T-helper 17 cell (primary cell): ENCODE measurements around the gene PTPRN2. TPM values are rescaled to one million over a fixed set of nuclear protein-coding genes. Genes with fewer than 3 reads are reported as not detected.
"Not testable (repeated sequence)": the region's sequence is repeated elsewhere in the genome, so short reads cannot be mapped to it uniquely, and the experiment has no call there.

Experiments used
- ATAC-seq: fragments of 150-1000 bp; cut with Tn5 transposase; 2 replicates; pipeline ENCODE4 v1.10.0; 2021; ENCODE audit warnings: mild to moderate bottlenecking, moderate library complexity
- DNase-seq, 3 donors: peaks; one replicate each; pipeline versions ENCODE4 v3.0.0 to v3.0.0-alpha.2; 2020 to 2021
- H3K9me3 ChIP-seq: one replicate; pipeline ENCODE4 v1.7.0; 2013; ENCODE audit warnings: low read length, mild to moderate bottlenecking; ENCODE audit not compliant: control insufficient read depth, poor library complexity, severe bottlenecking
- H3K27ac Mint-ChIP-seq: one replicate; pipeline ENCODE4 v1.8.0; 2022; ENCODE audit warnings: mild to moderate bottlenecking, moderate library complexity, mixed read lengths
- H3K27me3 Mint-ChIP-seq: one replicate; pipeline ENCODE4 v1.8.0; 2022; ENCODE audit warnings: mixed read lengths
- H3K36me3 Mint-ChIP-seq: one replicate; pipeline ENCODE4 v1.8.0; 2022; ENCODE audit warnings: low read depth, mixed read lengths
- H3K4me1 Mint-ChIP-seq: one replicate; pipeline ENCODE4 v1.8.0; 2022; ENCODE audit warnings: mild to moderate bottlenecking, mixed read lengths
- H3K4me3 Mint-ChIP-seq: one replicate; pipeline ENCODE4 v1.8.0; 2022; ENCODE audit warnings: mild to moderate bottlenecking, moderate library complexity, mixed read lengths
- total RNA-seq, 4 donors: library from RNA in 2 of 4; stranded (reverse) in 2 of 4; gene quantifications; one replicate each; pipeline ENCODE4 v1.2.3 and lab custom pipeline; 2022 to 2026

PTPRN2 gene
- total RNA-seq, 2 donors from 2014 or later: 0.42 to 0.57 TPM

DNA sequence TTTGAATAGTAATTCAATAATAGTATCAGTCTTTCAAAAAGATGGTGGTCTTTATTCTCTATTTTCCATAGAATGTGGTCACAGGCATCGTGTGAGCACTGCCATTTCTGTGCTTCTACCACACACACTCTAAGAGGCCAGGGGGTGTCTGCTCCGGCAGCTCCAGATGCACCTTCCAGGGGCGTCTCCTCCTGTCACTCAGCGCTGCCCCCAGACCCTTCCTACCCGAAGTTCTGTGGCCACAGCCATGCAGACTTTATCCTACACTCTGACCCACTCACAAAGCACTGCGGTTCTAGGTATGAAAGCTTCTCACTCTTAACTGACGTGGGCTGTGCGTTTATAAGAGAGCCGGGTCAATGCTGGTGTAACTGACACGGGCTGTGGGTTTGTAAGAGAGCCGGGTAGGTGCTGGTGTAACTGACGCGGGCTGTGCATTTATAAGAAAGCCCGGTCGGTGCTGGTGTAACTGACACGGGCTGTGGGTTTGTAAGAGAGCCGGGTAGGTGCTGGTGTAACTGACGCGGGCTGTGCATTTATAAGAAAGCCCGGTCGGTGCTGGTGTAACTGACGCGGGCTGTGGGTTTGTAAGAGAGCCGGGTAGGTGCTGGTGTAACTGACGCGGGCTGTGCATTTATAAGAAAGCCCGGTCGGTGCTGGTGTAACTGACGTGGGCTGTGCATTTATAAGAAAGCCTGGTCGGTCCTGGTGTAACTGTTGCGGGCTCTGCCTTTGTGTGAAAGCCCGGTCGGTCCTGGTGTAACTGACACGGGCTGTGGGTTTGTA lies 886.0 kb downstream of the PTPRN2 start:
- H3K9me3 ChIP-seq, DNase-seq, H3K4me1 Mint-ChIP-seq, ATAC-seq, H3K4me3 Mint-ChIP-seq, H3K27ac Mint-ChIP-seq, H3K36me3 Mint-ChIP-seq: not testable (repeated sequence)
- H3K27me3 Mint-ChIP-seq: peaks cover 60% of the 10 kb centered on the region

DNA sequence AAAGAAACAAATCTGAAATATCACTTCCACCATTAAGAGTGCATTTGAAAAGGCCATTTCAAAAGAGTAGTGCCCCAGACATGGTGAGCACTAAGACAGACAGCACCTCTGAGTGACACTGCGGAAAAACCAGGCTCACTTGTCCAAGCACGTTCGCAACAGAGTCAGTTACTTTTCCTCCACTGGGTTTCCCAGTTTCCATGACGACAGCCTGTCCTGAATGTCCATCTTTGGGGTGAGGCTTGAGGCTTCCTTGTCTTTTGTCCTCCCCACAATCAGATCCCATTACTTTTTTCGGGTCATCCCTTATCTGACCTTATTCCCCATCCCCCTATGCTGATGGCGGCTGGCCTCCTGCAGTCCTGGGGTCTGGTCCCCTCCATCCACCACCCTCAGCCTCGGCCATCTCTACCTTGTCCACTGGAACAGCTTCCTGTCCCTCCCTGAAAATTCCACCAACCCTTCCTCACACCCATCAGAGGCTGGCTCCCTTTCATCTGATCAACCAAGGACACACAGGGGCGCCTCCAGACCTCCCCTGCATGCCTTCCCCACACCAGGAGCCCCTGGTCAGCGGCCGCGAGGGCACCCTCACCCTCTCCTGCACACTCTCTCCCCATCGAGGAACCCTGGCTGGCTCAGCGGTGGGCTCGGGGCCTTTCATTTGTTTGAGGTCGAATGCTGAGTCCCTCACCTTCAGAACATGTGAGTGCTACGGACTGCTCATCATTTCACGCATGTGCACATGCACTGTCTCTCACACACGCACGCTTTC lies 887.2 kb downstream of the PTPRN2 start:
- Mint-ChIP-seq H3K27me3 (peaks cover 49% of the 10 kb centered on the region), H3K36me3 (no peaks in the 10 kb centered on the region), H3K4me3 (no peak overlapping the region), H3K4me1 (no peaks in the 10 kb centered on the region), H3K27ac (no peak overlapping the region)
- DNase-seq: no peak
- H3K9me3 ChIP-seq: no peaks in the 10 kb centered on the region
- ATAC-seq: no peak

DNA sequence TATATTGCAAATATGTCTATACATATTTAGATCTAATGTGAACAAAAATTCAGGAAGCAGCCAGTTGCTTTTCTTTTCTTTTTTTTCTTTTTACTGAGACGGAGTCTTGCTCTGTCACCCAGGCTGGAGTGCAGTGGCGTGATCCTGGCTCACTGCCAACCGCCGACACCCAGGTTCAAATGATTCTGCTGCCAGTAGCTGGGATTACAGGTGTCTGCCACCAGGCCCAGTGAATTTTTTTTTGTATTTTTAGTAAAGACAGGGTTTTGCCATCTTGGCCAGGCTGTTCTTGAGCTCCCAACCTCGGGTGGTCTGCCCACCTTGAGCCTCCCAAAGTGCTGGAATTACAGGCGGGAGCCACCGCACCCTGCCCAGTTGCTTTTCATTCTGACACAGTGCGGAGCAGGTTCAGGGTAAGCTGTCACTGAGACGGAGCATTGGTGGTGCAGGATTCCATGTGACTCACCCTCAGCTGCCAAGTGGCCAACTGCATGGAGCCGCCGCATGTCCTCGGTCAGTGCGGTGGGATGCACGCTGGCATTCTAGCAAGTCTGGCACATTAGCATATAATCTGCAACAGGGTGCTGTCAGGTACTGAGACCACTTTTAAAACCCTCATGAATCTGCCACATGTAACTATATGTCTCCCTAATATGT lies 888.1 kb downstream of the PTPRN2 start:
- H3K9me3 ChIP-seq: no peaks in the 10 kb centered on the region
- H3K27me3 Mint-ChIP-seq: peaks cover 48% of the 10 kb centered on the region
- H3K4me1 Mint-ChIP-seq: no peaks in the 10 kb centered on the region
- H3K27ac Mint-ChIP-seq: no peak overlapping the region
- H3K4me3 Mint-ChIP-seq: no peak overlapping the region
- ATAC-seq (no peak), DNase-seq (no peak)
- no peaks in the 10 kb centered on the region for H3K36me3 Mint-ChIP-seq

- H3K27ac Mint-ChIP-seq, H3K4me1 Mint-ChIP-seq, DNase-seq, H3K4me3 Mint-ChIP-seq, H3K36me3 Mint-ChIP-seq, H3K9me3 ChIP-seq, ATAC-seq: not testable (repeated sequence)
- H3K27me3 Mint-ChIP-seq: peaks cover 34% of the 10 kb centered on the region
Observed at GRCh38 chr7:157697287-157697686, 890.3 kb downstream of the PTPRN2 start.

- H3K27ac Mint-ChIP-seq, ATAC-seq, H3K9me3 ChIP-seq, DNase-seq, H3K4me3 Mint-ChIP-seq, H3K36me3 Mint-ChIP-seq, H3K4me1 Mint-ChIP-seq: not testable (repeated sequence)
- H3K27me3 Mint-ChIP-seq: peaks cover 25% of the 10 kb centered on the region
Observed at GRCh38 chr7:157695609-157696008, 892.0 kb downstream of the PTPRN2 start.

DNA sequence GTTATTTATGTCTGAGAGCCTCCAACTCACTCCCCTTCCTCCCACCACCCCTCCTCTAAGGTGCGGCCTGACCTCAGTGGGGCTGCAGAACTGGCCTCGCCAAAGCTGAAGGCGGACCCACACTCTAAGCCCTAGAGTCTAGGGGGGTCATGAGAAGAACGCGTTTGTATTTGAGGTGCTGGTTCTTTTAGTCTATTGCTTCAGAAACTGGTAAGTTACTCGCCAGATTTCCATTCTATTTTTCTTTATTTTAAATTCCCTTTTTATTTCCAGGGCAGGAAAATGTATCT lies 893.3 kb downstream of the PTPRN2 start:
- no peak for DNase-seq
- no peaks in the 10 kb centered on the region for H3K9me3 ChIP-seq

DNA sequence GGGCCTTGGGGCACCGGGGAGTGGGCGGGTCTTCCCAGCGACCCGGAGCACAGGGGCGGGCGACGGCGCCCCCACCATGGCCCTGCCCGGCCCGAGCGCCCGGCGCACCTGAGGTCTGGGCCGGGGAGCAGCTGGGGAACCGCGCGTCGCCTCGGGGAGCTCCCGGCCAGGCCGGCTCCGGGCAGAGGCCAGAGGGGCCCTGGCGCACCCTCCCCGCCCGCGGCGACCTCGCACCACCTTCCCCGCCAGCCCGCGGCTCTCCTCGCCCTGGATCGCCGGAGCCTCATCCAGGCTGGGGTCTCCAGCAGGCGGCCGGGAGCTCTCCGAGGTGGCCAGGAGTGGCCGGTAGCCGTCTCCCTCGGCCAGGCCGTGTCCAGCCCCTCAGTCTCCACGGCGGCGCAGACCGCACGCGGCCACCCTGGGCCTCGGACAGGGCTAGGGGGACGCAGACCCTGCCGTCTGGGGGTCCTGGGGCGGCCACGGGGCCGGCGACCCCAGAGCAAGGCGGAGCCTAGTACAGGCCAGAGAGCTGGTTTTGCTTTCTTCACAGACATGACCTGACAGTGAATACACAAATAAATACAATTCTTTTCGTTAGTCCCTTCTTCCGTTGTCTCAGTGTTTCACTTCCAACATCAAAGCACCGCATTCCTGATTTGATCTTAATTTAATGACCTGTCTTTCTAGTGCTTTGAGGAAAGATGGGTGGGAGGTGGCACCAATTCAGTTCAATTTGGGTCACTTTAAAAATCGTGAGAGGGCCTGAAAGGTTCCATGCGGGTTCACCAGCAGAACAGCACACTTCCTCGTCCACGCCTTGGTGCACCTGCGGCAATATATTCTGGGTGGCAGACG lies 893.9 kb downstream of the PTPRN2 start:
- peaks cover 11% of the 10 kb centered on the region for H3K27me3 Mint-ChIP-seq
- peak overlapping the region; percentile 57 for H3K4me3 Mint-ChIP-seq
- no peak for DNase-seq
- no peaks in the 10 kb centered on the region for H3K36me3 Mint-ChIP-seq
- peaks cover 10% of the 10 kb centered on the region for H3K4me1 Mint-ChIP-seq
- no peaks in the 10 kb centered on the region for H3K9me3 ChIP-seq
- no peak overlapping the region for H3K27ac Mint-ChIP-seq
- ATAC-seq: no peak

More for the DNA sequence above, 893.3 kb downstream of the PTPRN2 start:
- no peak for ATAC-seq
- Mint-ChIP-seq H3K27me3 (peaks cover 12% of the 10 kb centered on the region), H3K4me1 (peaks cover 10% of the 10 kb centered on the region), H3K36me3 (no peaks in the 10 kb centered on the region), H3K4me3 (peak overlapping the region; percentile 57), H3K27ac (no peak overlapping the region)

DNA sequence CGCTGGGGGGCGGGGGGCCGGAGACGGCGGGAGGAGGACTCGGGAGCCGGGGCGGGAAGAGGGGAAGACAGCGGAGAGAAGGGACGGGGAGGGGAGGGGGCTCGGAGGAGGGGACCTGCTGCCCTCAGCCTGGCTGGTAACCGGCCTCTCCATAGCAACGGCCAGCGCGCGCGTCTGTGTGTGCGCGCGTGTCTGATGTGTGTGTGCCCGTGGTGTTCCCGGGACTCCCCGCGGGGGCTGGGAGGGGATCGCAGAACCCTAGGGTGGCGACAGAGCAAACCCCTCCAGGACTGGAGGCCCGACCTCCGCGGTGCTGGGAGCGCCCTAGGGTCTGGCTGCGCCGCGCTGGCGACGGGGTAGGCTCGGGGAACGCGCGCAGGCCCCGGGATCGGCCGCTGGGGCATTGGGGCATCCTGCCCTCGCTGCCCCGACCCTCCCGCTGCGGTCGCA lies 894.5 kb downstream of the PTPRN2 start:
- peaks cover 17% of the 10 kb centered on the region for H3K27me3 Mint-ChIP-seq
- H3K36me3 Mint-ChIP-seq: no peaks in the 10 kb centered on the region
- no peak overlapping the region for H3K4me3 Mint-ChIP-seq
- DNase-seq (no peak), ATAC-seq (no peak)
- no peaks in the 10 kb centered on the region for H3K9me3 ChIP-seq
- H3K4me1 Mint-ChIP-seq: peaks cover 10% of the 10 kb centered on the region
- H3K27ac Mint-ChIP-seq: no peak overlapping the region

DNA sequence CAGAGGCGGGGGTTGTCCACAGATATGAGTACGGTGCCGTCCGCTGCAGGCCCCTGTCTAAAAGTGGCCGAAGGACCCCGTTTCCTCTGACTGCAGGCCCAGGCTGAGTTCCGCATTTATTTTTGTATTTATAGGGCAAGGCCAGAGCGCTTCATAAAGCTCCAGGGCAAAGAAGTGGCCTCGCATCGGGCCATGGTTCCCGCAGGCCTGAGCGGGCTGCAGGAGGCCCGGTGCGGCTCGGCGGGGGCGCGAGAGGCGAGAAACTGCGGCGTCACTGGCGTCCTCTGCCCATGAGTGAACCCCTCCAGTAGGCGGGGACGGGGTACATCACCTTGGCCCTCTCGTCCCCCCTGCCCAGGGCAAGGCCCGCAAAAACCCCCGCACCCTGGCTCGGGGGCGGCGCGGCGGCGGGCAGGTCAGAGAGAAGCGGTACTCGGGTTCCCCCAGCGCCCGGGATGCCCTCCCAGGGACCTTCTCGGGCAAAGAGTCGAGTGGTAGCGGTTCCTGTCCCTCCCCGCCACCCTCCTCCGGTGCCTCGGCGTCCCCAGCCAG lies 895.1 kb downstream of the PTPRN2 start:
- peaks cover 23% of the 10 kb centered on the region for H3K27me3 Mint-ChIP-seq
- ATAC-seq (no peak), DNase-seq (no peak)
- H3K9me3 ChIP-seq: no peaks in the 10 kb centered on the region
- no peak overlapping the region for H3K27ac Mint-ChIP-seq
- H3K4me1 Mint-ChIP-seq: peaks cover 10% of the 10 kb centered on the region
- peak overlapping the region; percentile 58 for H3K4me3 Mint-ChIP-seq
- no peaks in the 10 kb centered on the region for H3K36me3 Mint-ChIP-seq

- peak overlapping the region; percentile 77 for H3K4me3 Mint-ChIP-seq
- H3K4me1 Mint-ChIP-seq: peaks cover 10% of the 10 kb centered on the region
- peaks cover 28% of the 10 kb centered on the region for H3K27me3 Mint-ChIP-seq
- no peaks in the 10 kb centered on the region for H3K36me3 Mint-ChIP-seq
- H3K27ac Mint-ChIP-seq: no peak overlapping the region
- DNase-seq (no peak), ATAC-seq (no peak)
- H3K9me3 ChIP-seq: no peaks in the 10 kb centered on the region
Observed at GRCh38 chr7:157691586-157692459, 895.8 kb downstream of the PTPRN2 start.

- H3K4me3 Mint-ChIP-seq: peak overlapping the region; percentile 77
- no peaks in the 10 kb centered on the region for H3K36me3 Mint-ChIP-seq
- DNase-seq (no peak), ATAC-seq (peak; percentile 33)
- H3K9me3 ChIP-seq: no peaks in the 10 kb centered on the region
- H3K27ac Mint-ChIP-seq: no peak overlapping the region
- peaks cover 14% of the 10 kb centered on the region for H3K4me1 Mint-ChIP-seq
- H3K27me3 Mint-ChIP-seq: peaks cover 35% of the 10 kb centered on the region
Observed at GRCh38 chr7:157690833-157691585, 896.6 kb downstream of the PTPRN2 start.
